HG02610 (cell line): Measurements from ENCODE around the gene PLEKHB2.
A peak's percentile ranks its signal among the peaks of the same experiment; 100 is the strongest.
"Not testable (repeated sequence)": the region's sequence is repeated elsewhere in the genome, so short reads cannot be mapped to it uniquely, and the experiment has no call there.

ENCODE experiments used
- ATAC-seq: cut with Tn5 transposase; IDR thresholded peaks from one replicate; pipeline ENCODE4 v1.9.1; 2021; ENCODE audit warnings: mild to moderate bottlenecking, moderate library complexity; ENCODE audit not compliant: unreplicated experiment

Gene PLEKHB2, protein sequence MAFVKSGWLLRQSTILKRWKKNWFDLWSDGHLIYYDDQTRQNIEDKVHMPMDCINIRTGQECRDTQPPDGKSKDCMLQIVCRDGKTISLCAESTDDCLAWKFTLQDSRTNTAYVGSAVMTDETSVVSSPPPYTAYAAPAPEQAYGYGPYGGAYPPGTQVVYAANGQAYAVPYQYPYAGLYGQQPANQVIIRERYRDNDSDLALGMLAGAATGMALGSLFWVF

DNA sequence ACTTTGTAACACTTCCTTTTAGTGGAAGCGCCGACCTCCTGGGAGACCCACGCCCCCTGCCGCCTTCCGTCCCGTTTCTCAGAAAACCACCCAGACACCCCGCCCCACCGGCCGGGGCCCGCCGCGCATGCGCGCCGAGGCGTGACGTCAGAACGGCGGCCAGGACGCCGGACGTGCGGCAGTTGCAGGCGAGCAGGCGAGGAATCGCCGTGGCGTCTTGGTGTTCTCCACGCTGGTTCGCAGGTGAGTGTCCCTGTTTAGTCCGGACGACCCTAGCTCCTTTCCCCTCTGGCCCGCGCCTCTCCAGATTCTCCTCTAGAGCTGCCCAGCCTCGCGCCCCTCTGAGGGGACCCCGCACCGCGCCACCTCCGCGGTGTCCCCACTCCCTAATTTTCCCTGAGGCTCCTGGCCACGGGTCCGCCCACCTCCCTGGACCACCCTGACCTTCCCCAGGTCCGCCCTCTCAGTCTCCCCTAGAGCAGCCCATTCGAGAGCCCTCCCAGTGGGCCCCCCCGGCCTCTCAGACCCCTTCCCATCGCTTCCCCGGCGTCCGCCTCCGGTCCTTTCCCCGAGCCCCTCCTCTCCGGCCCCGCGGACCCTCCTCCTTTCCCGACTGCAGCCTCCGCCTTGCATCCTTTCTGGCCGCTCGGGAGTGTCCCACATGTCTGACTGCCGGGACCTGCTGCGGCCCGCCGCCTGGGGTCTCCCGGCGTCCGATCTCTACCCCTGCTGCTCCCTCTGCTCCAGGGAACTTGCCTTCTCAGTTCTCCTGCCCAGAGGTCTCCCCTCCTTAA lies at the start of gene PLEKHB2:
PLEKHB2 (plus strand) TSS at position 181 of the 794 bp plus-strand sequence. CDS start 15,606 bp downstream, outside the sequence.
- ATAC-seq, result peak; percentile 75

DNA sequence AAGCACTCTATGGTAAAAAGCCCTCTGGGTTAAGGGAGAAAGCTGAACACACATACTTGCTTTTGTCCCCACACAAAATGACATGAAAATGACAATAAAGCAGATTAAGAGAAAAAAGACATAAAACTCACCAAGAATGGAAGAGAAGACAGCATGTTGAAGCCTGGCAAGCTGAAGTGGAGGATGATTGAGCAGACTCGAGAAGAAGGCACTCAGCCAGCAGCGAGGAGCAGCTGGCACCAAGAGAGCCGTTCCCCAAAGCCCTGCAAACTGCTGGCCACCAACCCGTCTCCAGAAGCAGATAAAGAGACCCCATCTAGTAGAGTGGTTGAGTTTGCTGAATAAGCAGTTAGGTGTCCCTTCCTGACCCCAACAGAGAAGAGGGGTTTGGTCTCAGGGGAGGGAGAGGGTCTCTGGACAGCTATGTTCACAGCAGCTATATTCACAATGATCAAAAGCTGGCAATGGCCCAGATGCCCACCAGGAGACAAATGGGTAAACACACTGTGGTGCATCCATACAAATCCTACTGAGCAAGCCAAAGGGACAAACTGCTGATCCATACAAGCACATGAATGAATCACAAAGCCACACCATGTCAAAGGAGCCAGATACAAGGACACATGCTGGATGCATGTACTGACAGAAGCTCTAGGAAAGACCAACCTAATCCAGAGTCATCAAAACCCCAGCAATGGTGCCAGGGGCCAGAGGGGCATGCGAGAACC lies 48.8 kb upstream of the PLEKHB2 start:
- no peak for ATAC-seq

DNA sequence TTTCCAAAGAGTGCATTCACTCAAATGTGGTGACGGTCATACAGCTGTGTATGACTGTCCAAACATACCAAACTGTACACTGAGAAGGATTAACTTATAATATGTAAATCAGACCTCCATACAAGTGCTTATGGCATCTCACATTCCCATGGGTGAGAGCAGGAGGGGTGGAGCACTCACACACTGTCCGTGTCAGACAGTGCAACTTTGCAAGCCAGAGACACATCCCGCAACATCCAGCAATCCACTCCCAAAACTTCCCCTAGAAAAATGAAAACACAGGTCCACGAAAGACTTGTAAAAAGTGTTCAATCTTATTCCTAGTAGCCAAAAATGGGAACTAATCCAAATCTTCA lies 48.2 kb upstream of the PLEKHB2 start:
- no peak for ATAC-seq

- ATAC-seq, result no peak
Observed at GRCh38 chr2:131058214-131058843, 46.8 kb upstream of the PLEKHB2 start.

GRCh38 chr2:131058920-131059319 lies 46.2 kb upstream of the PLEKHB2 start:
- ATAC-seq, result no peak

- ATAC-seq, result no peak
Observed at GRCh38 chr2:131063501-131064283, 41.4 kb upstream of the PLEKHB2 start.

DNA sequence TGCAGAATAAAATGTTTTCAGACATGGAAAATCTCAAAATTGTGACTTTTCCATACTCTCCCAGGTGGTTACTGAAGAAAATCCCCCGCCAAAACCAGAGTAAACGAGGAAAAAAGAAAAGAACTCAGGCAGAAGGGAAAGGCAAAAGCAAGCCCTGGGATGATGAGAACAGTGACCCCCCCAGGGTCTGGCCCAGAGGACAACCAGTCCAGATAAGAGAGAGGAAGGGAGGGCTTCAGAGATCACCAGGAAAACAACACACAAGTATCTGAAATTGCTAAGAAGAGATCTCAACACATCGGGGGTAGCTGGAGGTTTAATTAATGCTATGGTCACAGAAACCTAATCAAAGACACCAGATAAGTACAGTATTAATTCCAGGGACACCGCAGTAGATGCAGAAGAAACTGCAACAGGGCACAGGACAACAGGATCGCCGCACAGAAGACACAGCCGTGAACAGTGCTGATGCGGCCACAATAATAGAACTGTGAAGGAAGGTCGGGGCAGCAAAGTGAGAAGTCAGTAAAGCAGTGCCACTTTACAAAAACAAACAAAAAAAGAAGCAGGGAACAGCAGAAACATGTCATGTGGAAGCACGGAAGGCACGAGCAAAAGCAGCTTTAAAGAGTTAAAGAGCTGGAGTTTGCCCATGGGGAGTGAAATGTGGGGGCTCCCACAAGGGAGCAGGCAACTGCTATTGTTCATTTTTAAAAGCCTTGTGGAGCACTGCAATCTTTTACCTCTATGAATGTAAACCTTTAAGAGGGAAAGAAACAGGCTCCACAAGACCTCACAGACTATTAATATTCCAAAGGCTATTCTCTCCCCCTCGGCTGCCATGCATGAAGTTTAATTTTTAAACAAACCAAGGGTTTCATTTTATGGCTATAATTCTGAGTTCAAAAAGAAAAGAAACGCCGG lies 40.3 kb upstream of the PLEKHB2 start:
- no peak for ATAC-seq

DNA sequence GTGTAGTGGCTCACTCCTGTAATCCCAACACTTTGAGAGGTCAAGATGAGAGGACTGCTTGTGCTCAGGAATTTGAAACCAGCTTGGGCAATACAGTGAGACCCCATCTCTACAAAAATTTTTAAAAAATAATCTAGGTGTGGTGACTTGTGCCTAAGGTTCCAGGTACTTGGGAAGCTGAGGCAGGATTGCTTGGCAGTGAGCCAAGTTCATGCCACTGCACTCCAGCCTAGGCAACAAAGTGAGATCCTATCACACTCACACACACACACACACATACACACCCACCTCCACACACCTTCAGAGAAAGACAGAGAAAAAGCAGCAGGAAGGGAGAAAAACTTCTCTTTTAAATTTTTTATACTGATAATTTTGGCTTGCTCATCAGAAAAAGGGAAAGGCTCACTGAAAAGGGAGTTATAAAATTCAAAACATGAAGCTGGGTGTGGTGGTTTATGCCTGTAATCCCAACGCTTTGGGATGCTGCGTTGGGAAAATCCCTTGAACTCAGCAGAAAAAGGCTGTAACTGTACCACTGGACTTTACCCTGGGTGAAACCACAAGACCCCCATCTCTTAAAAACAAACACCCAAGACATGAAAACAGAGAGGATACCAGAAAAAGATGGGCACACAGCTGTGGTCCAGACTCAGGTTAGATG lies 37.5 kb upstream of the PLEKHB2 start:
- no peak for ATAC-seq

- not testable (repeated sequence) for ATAC-seq
Observed at GRCh38 chr2:131068172-131068571, 37.0 kb upstream of the PLEKHB2 start.

GRCh38 chr2:131075578-131075977 lies 29.6 kb upstream of the PLEKHB2 start:
- ATAC-seq, result not testable (repeated sequence)

- no peak for ATAC-seq
Observed at GRCh38 chr2:131076707-131077106, 28.4 kb upstream of the PLEKHB2 start.

DNA sequence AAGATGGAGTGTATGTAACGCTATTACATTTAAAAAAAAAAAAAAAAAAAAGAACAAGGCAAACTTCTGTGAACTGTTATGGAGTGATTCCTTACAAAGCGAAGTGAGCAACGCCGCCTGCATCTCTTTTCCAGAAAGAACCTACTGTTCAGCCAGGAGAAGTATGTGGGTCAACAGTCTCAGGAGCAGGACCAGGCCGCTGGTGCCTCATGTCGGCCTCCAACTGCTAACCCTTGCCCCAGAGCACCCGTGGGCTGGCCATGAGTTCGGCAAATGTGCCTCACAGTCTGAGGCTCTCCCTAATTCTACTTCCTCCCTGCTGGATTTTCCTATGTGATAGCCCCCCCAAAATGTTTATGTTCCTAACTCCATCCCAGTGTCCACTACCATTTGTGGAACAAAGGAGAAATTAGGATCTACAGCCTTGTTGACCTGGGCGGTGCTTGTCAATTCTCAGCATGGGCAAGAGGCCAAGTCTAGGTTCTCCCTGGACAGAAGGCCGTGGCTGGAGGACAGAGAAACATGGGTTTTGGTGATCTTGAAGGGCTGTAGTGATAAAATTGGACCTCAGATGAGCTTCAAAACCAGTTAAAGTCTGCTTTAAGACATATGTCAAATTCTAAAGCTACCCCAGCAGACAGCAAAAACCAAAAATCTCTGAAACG lies 27.8 kb upstream of the PLEKHB2 start:
- no peak for ATAC-seq

- ATAC-seq, result no peak
Observed at GRCh38 chr2:131077966-131078365, 27.2 kb upstream of the PLEKHB2 start.

GRCh38 chr2:131079931-131080330 lies 25.2 kb upstream of the PLEKHB2 start:
- ATAC-seq, result not testable (repeated sequence)

- no peak for ATAC-seq
Observed at GRCh38 chr2:131081190-131081589, 23.9 kb upstream of the PLEKHB2 start.

DNA sequence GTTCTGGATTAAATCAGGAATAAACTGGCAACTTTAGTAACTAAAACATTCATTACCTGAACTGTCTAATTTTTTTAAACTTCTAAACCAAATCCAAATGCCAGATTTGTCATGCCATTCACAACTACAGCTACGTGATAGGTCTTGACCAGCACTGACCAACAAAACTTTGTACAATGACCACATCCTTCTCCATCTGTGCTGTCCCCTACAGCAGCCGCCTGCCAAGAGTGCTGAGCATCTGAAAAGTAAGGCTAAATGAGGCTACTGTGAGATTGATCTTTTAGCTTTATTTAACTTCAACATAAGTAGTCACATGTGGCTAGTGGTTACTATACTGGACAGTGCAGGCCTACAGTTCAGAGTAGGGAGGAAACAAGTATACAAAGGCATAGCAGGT lies 19.5 kb upstream of the PLEKHB2 start:
- ATAC-seq, result no peak

GRCh38 chr2:131092458-131093005 lies 12.6 kb upstream of the PLEKHB2 start:
- no peak for ATAC-seq
